ENCODE results near the gene MAD2L2.

MAD2L2 gene

GRCh38 chr1:11714831-11715575, 34.1 kb upstream of the MAD2L2 start:
- in situ Hi-C loops (cut with MboI; ENCODE audit: low sequenced_read_pairs, unreplicated experiment), result loop anchor here (10.0 kb wide), 1 partner anchor 60 kb away; the partner anchor contains the start of genes FBXO2 and FBXO44
- no peak for DNase-seq (ENCODE audit: low spot score)
- TF ChIP-seq CTCF (IDR thresholded peaks at IDR 0.05; ENCODE audit: borderline replicate concordance, control extremely low read depth, extremely low read depth, insufficient read depth, missing control alignments), result no peak

GRCh38 chr1:11713095-11713494, 32.1 kb upstream of the MAD2L2 start:
- no peak for TF ChIP-seq CTCF (IDR thresholded peaks at IDR 0.05; ENCODE audit: borderline replicate concordance, control extremely low read depth, extremely low read depth, insufficient read depth, missing control alignments)
- in situ Hi-C loops (cut with MboI; ENCODE audit: low sequenced_read_pairs, unreplicated experiment), result loop anchor here (10.0 kb wide), 1 partner anchor 58 kb away; the partner anchor contains the start of genes FBXO2 and FBXO44
- no peak for DNase-seq (ENCODE audit: low spot score)

- no peak for DNase-seq (ENCODE audit: low spot score)
- in situ Hi-C loops (cut with MboI; ENCODE audit: low sequenced_read_pairs, unreplicated experiment), result loop anchor here (10.0 kb wide), 1 partner anchor 57 kb away; the partner anchor contains the start of genes FBXO2 and FBXO44
- TF ChIP-seq CTCF (IDR thresholded peaks at IDR 0.05; ENCODE audit: borderline replicate concordance, control extremely low read depth, extremely low read depth, insufficient read depth, missing control alignments), result no peak
Observed at GRCh38 chr1:11712285-11712684, 31.3 kb upstream of the MAD2L2 start.

- TF ChIP-seq CTCF (IDR thresholded peaks at IDR 0.05; ENCODE audit: borderline replicate concordance, control extremely low read depth, extremely low read depth, insufficient read depth, missing control alignments), result no peak
- no peak for DNase-seq (ENCODE audit: low spot score)
- in situ Hi-C loops (cut with MboI; ENCODE audit: low sequenced_read_pairs, unreplicated experiment), result loop anchor here (10.0 kb wide), 1 partner anchor 57 kb away; the partner anchor contains the start of genes FBXO2 and FBXO44
Observed at GRCh38 chr1:11711490-11711889, 30.5 kb upstream of the MAD2L2 start.

GRCh38 chr1:11708554-11709350, 27.8 kb upstream of the MAD2L2 start:
- TF ChIP-seq CTCF (IDR thresholded peaks at IDR 0.05; ENCODE audit: borderline replicate concordance, control extremely low read depth, extremely low read depth, insufficient read depth, missing control alignments), result no peak
- no peak for DNase-seq (ENCODE audit: low spot score)
- in situ Hi-C loops (cut with MboI; ENCODE audit: low sequenced_read_pairs, unreplicated experiment), result no loop called here

GRCh38 chr1:11707621-11708276, 26.8 kb upstream of the MAD2L2 start:
- DNase-seq (ENCODE audit: low spot score), result no peak
- in situ Hi-C loops (cut with MboI; ENCODE audit: low sequenced_read_pairs, unreplicated experiment), result no loop called here
- no peak for TF ChIP-seq CTCF (IDR thresholded peaks at IDR 0.05; ENCODE audit: borderline replicate concordance, control extremely low read depth, extremely low read depth, insufficient read depth, missing control alignments)

Data from GM13976 (cell line).